CD1c-positive myeloid dendritic cell (primary cell): ENCODE measurements around the gene BRD9.
"Not testable (repeated sequence)": the region's sequence is repeated elsewhere in the genome, so short reads cannot be mapped to it uniquely, and the experiment has no call there.

Experiments
- DNase-seq: peaks from one replicate; pipeline ENCODE4 v3.0.0-alpha.2; 2016; ENCODE audit errors: extremely low spot score

The BRD9 gene

DNA sequence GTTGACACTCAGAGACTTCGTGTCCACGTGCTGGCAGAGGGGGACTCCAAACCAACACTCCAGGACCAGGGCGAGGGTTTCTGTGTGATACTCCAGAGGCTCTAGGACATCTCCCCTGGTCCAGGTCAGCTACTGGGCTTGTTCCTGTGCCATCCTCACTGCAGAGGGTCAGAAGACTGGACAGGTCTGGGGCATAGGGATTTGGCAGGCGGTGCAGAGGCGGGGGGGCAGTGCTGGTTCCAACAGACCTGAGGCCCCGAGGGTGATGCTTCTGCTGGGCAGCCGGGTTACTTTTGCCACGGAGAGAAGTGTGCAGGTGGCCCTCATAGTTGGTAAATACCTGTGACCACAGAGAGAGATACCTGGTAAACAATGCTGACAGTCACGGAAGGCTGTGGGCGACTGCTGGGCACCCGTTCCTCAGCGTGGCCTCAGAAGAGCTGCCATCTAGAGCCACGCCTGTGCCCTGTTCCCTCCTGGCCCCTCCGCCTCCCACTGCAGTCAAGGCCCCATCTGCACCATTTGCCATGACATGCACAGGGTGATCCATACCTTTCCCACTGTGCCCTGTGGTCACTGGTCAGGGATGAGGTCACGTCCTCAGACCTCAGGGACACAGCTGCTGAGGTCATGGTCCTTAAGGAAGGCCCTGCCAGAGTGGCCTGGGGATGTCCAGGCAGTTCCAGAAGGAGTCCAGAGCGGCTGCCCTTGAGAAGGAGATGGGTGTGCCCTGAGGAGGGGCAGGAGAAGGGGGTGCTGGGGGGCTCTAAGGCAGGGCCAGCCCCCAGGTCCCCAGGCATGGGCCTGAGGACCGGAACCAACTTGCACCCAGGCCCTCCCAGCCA lies 30.1 kb upstream of the BRD9 start:
- DNase-seq = no peak

DNA sequence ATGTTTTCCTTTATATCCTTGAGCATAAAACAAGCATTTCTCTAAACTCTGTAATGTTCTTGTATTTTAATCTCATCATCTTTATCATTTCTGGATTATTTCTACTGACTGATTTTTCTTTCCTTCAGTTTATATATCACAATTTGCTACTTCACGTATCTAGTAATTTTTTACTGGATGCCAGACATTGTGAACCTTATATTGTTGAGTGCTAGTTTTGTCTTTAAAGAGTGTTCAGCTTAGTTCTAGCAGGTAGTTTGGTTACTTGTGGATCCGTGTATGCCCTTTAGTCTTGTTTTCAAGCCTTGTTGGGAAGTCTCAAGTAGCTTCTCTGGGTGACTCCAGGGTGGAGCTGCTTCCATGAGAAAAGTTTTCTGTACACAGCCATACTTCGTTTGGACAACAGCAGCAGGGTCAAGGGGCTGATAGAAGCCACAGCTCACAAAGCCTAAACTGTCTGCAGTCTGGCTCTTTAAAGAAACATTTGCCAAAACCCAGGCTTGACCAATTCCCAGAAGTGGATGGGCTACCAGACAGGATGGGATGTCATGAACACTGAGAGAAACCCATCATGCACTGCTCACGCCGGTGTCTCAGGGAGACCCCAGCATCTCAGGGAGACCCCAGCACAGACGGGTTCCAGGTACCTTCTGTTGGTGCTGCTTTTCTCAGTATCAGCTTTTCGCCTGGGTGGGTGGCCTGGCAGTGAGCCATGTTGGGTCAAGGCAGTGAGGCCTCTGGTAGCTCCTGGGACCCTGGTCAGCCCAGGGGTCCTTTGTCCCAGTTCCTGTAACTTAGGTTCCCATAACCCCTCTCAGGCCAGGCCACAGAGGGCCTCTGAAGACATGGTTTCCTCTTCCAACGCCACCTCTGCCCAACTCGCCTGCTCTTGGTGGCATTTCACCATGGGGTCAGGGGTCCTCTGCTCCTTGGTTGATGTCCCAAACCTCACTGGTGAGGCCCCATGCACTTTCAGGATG lies 29.1 kb upstream of the BRD9 start:
- no peak for DNase-seq

DNA sequence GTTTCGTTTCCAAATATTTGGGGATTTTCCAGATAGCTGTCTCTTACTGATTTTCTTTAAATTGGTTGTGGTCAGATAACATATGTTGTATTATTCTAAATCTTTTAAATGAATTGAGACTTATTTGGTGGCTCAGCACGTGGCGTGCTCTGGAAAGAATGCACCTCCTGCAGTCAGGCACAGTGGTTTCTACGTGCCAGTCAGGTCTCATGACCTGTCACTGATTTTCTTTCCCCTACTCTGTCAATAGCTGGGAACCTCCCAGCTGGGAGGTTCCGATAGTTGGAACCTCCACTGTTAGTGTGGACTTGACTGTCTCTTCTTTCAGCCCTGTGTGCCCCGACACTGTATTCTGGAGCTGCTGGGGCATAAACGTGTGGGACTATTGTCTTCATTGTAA lies 27.7 kb upstream of the BRD9 start:
- DNase-seq = no peak

DNA sequence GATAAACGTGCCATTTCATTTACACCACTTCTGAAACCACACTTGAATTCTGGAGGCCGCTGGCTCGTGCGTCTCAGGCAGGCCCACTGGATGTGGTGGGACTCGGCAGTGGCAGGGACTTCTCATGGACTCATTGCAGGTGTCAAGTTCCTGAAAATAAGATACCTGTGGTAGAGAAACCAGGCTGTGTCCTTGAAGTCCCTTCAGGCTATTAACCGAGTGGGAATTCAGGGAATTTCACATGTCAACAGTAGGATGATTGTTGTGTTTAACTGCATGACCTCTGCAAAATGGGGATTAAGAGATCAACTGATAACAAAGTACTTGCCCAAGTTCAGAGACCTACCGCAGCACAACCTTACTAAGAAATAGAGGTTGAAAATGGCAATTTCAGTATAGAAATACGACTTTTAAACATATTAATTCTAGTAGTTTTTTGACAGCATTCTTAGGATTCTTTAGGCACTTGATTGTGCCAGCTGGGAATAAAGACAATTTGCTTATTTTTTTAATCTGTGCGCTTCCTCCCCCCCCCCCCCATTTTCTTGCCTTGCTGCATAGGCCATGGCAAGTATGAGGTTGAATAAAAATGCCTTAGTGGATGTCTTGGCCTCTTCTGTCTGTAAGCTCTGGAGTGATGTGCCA lies 26.9 kb upstream of the BRD9 start:
- DNase-seq = no peak

DNA sequence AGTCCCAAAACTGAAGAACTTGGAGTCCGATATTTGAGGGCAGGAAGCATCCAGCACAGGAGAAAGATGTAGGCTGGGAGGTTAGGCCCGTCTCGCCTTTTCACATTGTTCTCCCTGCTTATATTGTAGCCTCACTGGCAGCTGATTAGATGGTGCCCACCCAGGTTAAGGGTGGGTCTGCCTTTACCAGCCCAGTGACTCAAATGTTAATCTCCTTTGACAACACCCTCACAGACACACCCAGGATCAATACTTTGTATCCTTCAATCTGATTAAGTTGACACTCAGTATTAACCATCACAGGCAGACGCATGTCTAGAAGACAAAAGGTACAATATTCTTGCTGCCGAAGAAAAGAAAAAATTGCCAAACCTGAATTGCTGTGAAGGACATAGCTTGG lies 26.1 kb upstream of the BRD9 start:
- not testable (repeated sequence) for DNase-seq

DNA sequence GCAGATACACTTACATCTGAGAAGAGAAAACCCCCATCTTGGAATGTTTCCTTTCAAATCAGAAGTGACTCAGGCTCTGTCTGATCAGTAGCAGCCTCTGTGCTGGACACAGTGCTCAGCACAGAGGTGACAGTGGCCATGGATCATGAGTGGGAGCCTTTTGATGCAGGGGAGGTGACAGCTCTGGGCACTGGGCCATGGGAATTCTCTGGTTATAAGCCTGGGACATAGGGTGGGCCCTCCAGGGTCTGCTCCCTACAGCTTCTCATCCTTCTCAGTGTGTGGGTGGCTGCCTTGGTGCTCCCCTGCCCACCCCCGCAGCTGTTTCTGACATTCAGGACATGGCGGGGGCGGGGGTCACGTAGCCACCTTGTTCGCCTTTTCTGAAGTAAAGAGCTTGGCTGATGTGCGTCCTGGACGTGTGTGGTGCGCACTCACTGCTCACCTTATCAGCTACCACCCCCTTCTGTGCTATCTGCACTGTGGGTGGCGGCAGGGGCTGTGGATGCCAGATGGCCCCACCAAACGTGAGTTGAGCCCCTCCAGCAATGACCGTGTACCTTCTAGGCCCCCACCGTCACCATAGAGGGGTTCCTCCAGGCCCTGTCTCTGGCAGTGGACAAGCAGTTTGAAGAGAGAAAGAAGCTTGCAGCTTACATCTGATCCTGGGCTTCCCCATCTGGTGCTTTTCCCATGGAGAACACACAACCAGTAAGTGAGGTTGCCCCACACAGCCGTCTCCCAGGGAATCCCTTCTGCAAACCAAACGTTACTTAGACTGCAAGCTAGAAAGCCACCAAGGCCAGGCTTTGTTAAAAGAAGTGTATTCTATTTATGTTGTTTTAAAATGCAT lies 24.1 kb upstream of the BRD9 start:
- DNase-seq = no peak

DNA sequence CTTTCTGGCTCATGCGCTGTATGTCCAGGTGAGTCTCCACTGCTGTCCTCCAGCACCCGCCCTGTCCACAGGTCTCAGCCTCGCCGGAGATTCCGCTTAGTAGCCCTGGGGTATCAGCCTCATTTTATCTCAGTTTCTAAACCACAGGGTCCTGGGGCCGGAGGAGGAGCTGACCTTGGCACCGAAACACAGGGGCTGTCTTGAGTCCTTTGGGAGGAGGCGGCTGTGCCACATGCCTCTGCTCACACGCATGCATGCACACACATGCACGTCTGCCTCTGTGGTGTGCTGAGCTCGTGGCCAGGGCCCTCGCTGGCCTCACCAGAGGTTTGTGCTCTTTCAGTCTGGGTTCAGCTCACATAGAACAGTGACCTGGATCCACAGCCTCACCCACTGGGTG lies 23.3 kb upstream of the BRD9 start:
- no peak for DNase-seq

DNA sequence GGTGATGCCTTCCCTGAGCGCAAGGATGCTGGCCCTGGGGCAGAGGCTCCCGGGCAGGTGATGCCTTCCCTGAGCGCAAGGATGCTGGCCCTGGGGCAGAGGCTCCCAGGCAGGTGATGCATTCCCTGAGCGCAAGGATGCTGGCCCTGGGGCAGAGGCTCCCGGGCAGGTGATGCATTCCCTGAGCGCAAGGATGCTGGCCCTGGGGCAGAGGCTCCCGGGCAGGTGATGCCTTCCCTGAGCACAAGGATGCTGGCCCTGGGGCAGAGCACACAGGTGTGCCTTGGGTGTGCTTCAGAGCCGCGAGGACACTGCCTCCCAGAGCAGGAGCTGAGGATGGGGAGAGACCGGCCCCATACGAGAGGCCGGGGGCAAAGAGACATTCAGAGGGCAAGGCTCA lies 22.7 kb upstream of the BRD9 start:
- not testable (repeated sequence) for DNase-seq

DNA sequence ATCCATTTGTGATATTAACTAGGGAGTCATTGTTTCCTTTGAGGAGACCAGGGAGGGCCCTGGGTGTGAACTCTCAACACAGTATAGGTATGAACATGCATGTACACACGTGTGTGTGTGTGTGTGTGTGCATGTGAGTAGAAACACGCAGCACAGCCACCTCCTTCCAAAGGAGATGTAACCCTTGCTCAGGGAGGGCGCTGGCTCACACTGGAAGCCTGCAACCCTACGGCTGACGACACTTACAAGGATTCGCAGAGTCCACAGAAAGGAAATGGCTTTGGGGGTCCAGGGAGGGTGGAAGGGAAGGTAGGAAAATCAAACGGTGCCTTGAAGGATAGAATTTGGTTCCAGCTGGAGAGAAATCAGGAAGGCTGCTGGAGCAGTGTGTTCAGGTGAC lies 22.0 kb upstream of the BRD9 start:
- DNase-seq = no peak

DNA sequence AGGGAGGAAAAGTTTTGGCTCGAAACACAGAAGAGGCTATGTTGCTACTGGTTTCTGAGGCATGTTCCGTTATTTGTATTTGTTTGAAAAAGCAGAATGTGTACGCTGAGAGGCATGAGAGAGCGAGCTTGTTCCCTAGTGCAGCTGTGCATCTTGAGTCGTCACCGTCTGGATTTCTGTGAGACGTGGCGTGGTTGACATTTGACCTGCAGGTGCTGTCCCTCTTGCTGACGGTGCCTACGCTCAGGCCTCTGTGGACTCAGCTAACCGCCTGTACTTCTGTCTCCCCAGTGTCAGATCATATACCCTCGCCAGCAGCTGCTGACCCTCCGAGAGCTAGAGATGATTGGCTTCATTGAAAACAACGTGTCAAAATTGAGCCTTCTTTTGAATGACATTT lies 21.6 kb upstream of the BRD9 start:
- DNase-seq = no peak

DNA sequence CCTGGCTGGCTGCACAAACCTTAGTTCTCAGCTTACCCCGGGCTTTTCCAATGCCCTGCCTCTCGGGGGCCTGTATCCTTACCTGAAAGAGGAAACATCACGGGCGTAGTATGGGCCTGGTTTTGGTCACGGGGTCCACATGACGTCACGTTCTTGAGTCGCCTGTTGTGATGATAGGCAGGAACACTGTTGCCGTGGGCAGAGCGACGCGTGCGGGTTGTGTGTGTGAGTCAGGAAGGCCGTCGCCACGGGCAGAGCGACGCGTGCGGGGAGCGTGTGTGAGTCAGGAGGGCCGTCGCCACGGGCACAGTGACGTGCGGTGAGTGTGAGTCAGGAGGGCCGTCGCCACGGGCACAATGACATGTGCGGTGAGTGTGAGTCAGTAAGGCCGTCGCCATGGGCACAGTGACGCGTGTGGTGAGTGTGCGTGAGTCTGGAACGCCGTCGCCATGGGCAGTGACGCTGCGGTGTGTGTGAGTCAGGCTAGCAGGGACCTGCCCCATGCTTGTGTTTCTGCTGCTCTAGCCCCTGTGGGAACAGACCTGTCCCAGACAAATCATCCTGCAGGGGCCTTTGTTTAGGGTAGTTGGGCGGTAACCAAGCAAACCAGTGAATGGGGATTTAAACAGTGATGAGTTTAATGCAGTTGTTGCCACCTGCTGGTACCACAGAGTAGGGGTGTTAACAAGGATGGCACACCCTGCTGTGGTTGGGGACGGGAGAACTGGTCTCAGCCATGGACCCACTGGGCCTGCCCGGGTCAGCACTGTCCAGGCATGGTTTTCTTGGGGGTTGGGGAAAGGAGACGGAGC lies 19.9 kb upstream of the BRD9 start:
- DNase-seq = peak; percentile 17

DNA sequence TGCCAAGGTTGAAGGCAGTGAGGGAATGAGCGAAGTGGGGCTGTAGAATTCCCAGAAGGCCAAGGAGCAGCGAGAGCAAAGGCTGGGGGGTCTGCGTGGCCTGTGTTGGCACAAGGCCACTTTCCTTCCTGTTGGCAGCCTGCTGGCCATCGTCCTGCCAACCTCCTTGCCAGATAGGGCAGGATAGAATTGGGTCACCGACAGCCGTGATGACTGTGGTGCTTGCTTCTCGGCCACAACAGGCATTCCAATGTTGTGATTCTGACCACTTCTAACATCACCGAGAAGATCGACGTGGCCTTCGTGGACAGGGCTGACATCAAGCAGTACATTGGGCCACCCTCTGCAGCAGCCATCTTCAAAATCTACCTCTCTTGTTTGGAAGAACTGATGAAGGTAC lies 19.0 kb upstream of the BRD9 start:
- DNase-seq = no peak

DNA sequence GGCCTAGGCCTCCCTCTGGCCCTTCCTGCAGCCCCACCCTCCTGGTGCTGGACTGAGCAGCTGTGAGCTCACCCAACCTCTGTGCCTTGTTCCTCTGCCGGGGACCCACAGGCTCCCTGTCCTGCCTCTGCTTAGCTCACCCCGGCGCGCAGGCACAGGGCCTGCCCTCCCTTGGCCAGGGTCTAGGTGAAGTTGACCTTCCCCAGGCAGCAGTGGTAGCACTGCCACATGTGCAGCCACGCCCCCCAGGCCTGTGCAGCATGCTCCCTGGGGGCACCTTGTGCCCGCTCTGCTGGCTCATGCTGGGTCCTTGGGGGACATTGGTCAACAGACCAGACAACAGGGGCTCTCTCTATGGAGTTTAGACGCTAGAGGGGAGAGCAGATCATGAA lies 18.2 kb upstream of the BRD9 start:
- no peak for DNase-seq

DNA sequence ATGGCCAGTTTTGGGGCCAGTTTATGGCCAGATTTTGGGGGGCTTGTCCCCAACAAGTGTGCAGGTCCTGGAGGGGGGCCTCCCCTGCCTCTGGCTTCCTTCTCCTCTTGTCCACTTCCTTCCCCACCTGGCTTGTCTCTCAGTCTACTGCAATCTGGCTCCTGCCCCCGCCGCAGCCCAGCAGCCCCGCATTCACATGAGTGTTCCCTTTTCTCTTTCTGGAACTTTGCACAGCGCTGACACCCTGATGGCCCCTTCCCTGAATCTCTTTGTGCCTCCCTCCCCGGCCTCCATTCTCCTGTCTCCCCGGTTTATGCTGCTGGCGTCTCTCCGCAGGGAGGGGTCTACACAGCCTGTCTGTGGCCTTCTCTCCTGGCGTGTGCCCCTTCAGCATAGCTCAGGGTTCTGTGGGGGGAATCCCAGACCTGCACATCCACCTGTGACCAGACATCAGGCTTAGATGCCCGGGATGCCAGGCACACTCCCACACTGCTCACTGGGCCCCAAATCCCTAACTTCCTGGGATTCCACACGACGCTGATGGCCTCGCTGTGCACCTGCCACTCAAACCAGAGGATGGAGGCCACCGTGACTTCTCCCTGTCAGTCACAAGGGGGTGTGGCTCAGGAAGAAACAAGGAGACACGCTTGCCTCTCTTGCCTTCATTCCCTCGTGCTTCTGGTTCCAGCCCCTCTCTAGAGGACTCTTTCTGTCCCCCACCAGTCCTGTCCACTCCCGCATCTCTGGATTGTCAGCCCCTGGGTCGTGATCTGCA lies 17.6 kb upstream of the BRD9 start:
- DNase-seq = no peak

DNA sequence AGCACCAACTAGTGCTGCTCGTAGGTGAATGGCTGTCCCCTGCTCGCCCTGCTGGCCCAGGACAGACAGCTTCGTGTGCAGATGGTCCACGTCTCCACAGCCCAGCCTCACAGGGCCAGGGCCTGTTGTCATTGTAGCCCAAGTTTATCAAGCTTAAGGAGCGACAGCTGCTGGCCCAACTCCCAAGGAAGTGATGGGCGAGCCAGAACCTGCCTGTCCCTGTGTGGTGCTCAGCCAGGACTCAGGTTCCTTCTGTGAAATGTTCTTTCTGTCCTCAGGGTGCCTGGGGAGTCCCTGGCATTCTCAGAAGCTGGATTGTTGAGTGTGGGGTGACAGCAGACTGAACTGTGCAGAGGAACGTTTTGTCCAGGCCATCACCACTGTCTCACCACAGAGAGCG lies 16.5 kb upstream of the BRD9 start:
- DNase-seq = no peak

DNA sequence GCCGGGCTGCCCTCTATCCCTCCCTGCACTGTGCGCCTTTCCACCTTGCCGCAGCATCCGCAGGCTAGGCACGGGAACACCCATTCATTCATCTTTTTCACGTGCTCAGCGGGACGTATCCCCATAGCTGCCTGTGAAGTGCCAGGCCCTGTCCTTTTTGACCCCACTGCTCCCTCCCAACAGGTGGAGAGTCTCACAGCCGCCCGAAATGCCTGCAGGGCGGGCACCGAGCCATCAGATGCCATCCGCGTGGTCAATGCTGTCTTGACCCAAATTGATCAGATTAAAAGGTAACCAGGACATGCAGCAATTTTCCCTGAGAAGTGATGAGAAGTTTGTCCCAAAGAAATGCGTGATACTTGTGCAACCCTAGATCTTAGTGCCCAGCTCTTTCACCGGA lies 15.6 kb upstream of the BRD9 start:
- no peak for DNase-seq

DNA sequence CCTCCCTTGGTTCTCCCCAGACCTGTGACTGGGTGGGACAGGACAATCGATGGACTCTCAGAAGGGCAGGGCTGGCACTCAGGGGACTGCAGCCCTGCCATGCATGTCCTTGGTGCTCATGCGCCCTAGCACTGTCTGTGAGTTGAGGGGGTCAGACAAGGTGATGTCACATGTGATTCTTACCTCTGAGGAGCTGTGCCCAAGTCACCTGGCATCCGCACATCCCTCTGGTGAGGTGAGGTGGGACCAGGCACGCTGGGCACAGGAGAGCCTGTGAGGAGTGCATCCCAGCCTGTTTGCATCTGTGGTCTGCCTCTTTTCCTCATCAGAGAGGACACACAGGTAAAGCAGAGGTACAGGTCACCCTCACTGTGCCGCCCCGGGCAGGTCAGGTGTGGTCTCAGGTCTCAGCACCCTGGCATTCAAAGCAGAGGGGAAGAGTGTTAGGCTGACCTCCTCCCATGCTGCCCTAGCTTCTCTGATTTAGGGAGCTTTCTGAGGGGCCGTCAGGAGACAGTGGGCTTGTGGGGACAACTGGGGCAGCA lies 14.8 kb upstream of the BRD9 start:
- no peak for DNase-seq

DNA sequence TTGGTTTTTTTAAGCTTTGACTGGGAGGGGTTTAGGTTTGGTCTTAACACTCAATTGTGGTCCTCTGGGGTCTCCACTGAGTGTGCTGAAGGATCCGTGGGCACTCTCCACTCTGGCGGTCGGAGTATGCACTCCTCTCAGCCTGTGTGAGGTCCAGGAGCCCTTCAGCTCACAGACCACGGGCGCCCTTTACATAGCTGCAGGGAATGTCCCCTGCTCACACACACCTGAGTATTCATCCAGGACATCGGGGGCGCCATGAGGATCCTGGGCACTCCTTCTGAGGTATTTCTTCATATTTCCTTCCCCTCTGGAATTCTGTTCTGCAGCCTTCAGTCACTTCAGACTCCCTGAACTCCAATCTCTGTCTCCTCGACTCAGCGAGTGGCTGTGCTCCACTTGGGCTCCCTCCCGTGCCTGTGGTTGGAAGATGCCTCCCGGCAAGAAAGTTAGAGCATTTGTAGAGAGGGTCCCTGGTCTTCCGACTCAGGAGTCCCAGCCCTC lies 12.6 kb upstream of the BRD9 start:
- DNase-seq = no peak

DNA sequence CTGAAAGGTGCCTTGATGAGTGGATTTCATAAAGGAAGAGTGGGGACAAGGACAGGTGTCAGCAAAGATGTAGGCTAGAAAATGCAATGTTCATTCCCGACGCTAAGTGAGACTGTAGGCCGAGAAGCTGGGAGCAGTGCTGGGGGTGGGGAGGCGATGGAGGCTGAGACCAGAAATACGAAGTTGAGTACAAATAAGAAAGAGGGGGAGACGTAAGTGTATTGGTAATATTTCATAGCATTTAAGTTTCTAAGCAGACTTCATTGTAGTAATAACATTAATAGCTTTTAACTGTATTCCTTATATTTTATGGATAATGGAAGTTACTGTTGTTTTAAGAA lies 11.1 kb upstream of the BRD9 start:
- no peak for DNase-seq
